Left kidney (tissue), 2 donors: ENCODE measurements around the gene RASSF7. TPM values are rescaled to one million over a fixed set of nuclear protein-coding genes. Genes with fewer than 3 reads are reported as not detected.

ENCODE experiments used
- DNase-seq: peaks from one replicate; pipeline ENCODE4 v3.0.0-alpha.2; 2013
- polyA plus RNA-seq: library from polyadenylated mRNA; unstranded; fragments of 120-200 nt; gene quantifications from one replicate; pipeline ENCODE4 v1.2.1, GENCODE V29; 2013; ENCODE audit not compliant: insufficient read length

RASSF7 gene
- polyA plus RNA-seq, 1 donor: 34.9 TPM

DNA sequence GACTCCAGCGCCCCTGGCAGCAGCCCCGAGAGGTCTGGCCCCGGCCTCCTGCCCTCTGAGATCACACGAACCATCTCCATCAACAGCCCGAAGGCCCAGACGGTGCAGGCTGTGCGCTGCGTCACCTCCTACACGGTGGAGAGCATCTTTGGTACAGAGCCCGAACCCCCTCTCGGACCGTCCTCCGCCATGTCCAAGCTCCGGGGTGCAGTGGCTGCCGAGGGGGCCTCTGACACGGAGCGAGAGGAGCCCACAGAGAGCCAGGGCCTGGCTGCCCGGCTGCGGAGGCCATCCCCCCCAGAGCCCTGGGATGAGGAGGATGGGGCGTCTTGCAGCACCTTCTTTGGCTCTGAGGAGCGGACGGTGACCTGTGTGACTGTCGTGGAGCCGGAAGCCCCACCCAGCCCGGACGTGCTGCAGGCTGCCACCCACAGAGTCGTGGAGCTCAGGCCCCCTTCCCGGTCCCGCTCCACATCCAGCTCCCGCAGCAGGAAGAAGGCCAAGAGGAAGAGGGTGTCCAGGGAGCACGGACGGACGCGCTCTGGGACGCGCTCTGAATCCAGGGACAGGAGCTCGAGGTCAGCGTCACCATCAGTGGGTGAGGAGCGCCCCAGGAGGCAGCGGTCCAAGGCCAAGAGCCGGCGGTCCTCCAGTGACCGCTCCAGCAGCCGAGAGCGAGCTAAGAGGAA lies 47.3 kb downstream of the RASSF7 start:
- DNase-seq: no peak

DNA sequence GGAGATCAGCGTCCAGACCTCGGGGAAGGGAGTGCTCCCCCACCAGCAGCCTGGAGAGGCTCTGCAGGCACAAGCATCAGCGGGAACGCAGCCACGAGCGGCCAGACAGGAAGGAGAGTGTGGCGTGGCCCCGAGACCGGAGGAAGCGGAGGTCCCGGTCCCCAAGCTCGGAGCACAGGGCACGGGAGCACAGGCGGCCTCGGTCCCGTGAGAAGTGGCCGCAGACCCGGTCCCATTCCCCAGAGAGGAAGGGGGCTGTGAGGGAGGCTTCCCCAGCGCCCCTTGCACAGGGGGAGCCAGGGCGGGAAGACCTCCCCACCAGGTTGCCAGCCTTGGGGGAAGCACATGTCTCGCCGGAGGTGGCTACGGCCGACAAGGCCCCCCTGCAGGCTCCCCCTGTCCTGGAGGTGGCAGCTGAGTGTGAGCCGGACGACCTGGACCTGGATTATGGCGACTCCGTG lies 48.1 kb downstream of the RASSF7 start:
- no peak for DNase-seq

DNA sequence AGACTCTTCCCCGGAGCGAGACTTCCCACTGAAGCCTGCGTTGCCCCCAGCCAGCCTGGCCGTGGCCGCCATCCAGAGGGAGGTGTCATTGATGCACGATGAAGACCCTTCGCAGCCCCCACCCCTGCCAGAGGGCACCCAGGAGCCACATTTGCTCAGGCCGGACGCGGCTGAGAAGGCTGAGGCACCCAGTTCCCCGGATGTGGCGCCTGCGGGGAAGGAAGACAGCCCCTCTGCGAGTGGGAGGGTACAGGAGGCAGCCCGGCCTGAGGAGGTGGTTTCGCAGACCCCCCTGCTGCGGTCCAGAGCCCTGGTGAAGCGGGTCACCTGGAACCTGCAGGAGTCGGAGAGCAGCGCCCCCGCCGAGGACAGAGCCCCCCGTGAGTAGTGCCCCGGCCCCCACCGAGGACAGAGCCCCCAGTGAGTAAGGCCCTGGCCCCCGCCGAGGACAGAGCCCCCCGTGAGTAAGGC lies 48.6 kb downstream of the RASSF7 start:
- DNase-seq: no peak

DNA sequence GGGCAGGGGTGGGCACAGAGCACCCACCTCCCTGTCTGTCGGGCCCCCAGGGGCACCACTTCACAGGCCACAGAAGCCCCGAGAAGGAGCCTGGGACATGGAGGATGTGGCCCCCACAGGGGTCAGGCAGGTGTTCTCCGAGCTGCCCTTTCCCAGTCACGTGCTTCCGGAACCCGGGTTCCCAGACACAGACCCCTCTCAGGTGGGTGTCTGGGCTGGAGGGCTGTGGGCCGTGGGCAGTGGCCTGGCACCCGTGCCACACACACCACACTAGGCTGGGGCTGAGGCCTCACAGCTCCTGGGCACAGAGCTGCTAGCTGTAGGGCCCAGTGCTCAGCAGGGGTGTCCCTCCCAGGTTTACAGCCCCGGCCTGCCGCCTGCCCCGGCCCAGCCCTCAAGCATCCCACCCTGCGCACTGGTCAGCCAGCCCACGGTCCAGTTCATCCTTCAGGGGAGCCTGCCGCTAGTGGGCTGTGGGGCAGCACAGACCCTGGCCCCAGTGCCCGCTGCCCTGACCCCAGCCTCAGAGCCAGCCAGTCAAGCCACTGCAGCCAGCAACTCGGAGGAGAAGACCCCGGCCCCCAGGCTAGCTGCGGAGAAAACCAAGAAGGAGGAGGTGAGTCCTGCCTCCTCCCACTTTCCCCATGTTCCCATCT lies 49.5 kb downstream of the RASSF7 start:
- no peak for DNase-seq

DNA sequence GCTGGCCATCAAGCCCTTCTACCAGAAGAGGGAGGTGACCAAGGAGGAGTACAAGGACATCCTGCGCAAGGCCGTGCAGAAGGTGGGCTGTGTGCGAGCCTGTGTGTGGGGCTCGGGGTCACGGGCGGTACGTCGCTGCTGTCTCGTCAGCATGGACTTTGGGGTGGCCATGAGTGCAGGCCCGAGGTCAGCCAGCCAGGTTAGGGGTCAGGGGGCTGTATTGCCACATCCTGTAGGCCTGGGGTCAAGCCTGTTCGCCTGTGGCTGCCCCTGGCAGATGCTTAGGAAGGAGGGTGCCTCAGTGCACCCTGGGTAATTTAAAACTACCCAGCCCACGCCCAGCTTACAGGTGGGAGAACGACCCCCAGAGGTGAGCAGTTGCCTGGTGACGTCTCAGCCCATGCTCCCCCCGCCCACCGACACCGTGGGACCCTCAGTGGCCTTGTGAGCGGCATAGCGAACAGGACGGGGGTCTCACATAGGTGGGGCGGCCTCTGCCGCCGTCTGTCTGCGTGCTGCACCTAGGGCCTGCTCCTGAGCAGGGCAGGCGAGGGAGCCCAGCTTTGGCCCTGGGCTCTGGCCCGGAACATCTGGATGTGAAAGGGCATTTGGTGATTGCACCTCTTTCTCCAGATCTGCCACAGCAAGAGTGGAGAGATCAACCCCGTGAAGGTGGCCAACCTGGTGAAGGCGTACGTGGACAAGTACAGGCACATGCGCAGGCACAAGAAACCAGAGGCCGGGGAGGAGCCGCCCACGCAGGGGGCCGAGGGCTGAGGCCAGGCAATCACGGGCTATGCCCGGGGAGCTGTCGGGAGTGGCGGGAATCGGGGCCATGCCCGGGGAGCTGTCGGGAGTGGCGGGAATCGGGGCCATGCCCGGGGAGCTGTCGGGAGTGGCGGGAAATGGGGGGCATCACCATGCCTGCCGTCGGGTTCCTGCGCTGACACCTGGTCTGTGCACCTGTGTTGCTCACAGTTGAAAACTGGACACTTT lies 50.5 kb downstream of the RASSF7 start:
- no peak for DNase-seq

DNA sequence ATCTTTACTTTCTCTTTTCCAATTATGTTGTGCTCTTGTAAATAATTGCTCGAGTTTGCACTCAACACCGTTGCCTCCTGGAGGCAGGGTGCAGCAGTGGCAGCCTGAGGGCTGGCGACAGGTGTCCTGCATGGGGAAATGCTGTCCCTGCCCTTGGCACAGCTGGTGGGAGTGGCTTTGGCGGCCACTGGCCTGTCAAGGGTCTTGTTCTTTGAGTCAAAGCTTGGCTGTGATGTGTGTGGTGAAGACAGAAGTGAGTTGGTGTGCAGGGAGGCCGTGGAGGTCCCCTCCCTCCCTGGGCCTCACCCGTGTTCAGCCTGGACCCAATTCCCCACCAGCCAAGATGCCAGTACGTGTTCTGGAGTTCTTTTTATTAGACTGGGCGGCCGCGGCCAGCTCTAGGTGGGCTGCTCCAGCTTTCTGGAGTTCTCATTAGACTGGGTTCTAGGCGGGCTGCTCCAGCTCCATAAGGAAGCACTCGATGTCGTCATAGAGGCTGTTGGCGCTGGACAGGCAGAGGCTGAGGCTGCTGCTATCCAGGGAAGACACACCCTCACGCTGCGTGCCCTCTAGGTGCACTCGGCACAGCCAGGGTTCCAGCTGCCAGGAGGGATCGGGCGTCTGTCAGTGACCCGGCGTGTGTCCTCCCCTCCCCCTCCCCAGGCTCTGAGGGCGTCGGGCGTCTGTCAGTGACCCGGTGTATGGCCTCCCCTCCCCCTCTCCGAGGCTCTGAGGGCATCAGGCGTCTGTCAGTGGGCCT lies 51.6 kb downstream of the RASSF7 start:
- no peak for DNase-seq

DNA sequence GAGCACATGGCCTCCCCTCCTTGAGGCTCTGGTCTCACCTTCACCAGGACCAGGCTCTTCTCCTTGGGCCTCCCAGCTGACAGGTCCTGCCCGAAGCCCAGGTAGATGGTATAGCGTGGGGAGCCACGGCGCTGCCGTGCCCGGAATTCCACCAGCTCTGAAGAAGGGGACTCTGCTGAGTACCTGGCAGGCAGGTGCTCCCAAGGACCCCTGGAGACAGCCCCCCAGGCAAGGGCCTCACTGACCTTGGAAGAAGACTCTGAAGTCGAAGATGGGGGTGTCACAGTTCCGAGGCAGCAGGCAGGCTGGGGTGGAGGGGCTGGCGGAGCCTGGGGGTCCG lies 52.2 kb downstream of the RASSF7 start:
- DNase-seq: no peak

DNA sequence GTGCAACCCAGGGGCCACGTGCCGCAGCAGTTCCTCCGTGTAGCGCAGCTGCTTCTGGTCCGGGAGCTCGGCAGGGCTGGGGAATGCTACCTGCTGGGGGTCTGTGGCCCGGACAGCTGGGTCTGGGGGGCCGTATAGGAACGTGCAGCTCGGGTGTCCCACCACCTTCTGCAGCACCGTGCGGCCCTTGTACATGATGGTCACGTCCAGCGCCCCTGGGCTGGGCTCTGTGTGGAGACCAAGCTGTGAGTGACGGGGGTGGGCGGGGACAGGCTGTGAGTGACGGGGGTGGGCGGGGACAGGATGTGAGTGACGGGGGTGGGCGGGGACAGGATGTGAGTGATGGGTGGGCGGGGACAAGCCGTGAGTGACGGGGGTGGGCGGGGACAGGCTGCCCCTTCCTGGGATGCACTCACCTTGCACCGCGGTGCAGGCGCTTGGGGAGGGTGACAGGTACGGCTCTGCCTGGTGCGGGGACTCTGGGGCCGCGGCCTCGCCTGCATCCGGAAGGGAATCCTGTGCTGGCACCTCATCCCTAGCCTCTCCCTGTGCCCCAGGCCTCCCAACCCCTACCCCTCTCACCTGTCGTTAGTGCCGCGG lies 52.7 kb downstream of the RASSF7 start:
- DNase-seq: no peak

Other genes with a start within 250 kb of the RASSF7 start
- gene IFITM1, start 246.9 kb upstream of the RASSF7 start, polyA plus RNA-seq: 38.1 TPM
- 235 TPM for gene IFITM3, start 240.1 kb upstream of the RASSF7 start, polyA plus RNA-seq
- gene B4GALNT4, start 191.5 kb upstream of the RASSF7 start, polyA plus RNA-seq: 65.8 TPM
- 6.6 TPM for gene PKP3, start 166.8 kb upstream of the RASSF7 start, polyA plus RNA-seq
- 38.3 TPM for gene SIGIRR, start 146.0 kb upstream of the RASSF7 start, polyA plus RNA-seq
- 10.6 TPM for gene ANO9, start 119.0 kb upstream of the RASSF7 start, polyA plus RNA-seq
- 34.8 TPM for gene PTDSS2, start 110.7 kb upstream of the RASSF7 start, polyA plus RNA-seq
- gene RNH1, start 53.7 kb upstream of the RASSF7 start, polyA plus RNA-seq: 71.2 TPM
- 37.5 TPM for gene HRAS, start 25.4 kb upstream of the RASSF7 start, polyA plus RNA-seq
- 3.5 TPM for gene LRRC56, start 23.4 kb upstream of the RASSF7 start, polyA plus RNA-seq
- gene LMNTD2, start 232 bp upstream of the RASSF7 start, polyA plus RNA-seq: 2.5 TPM
- 20.6 TPM for gene PHRF1, start 15.5 kb downstream of the RASSF7 start, polyA plus RNA-seq
- gene IRF7, start 55.0 kb downstream of the RASSF7 start, polyA plus RNA-seq: 6.4 TPM
- gene CDHR5, start 64.0 kb downstream of the RASSF7 start, polyA plus RNA-seq: 46.0 TPM
- gene SCT, start 66.2 kb downstream of the RASSF7 start, polyA plus RNA-seq: 0.67 TPM
- gene DRD4, start 76.3 kb downstream of the RASSF7 start, polyA plus RNA-seq: 1.1 TPM
- 45.6 TPM for gene DEAF1, start 134.3 kb downstream of the RASSF7 start, polyA plus RNA-seq
- gene TMEM80, start 134.8 kb downstream of the RASSF7 start, polyA plus RNA-seq: 56.5 TPM
- 115 TPM for gene EPS8L2, start 145.3 kb downstream of the RASSF7 start, polyA plus RNA-seq
- 116 TPM for gene TALDO1, start 186.5 kb downstream of the RASSF7 start, polyA plus RNA-seq
- 65.7 TPM for gene GATD1, start 216.5 kb downstream of the RASSF7 start, polyA plus RNA-seq
- gene CEND1, start 229.1 kb downstream of the RASSF7 start, polyA plus RNA-seq: 0.27 TPM
- gene SLC25A22, start 237.3 kb downstream of the RASSF7 start, polyA plus RNA-seq: 13.0 TPM
- gene PIDD1, start 244.3 kb downstream of the RASSF7 start, polyA plus RNA-seq: 10.1 TPM
- 855 TPM for gene RPLP2, start 249.0 kb downstream of the RASSF7 start, polyA plus RNA-seq